Natural killer cell (primary cell): Measurements from ENCODE around the gene ERN2. TPM values are rescaled to one million over a fixed set of nuclear protein-coding genes. Genes with fewer than 3 reads are reported as not detected.

Source experiments
- ATAC-seq, 3 donors: fragments of 150-1000 bp in 2 of 3; fragments of 200-7000 bp in 1 of 3; cut with Tn5 transposase; 1 replicate in 1 of 3; 2 replicates in 2 of 3; pipeline ENCODE4 v1.10.0; 2021; ENCODE audit warnings: mild to moderate bottlenecking in 2 of 3, moderate library complexity in 2 of 3
- DNase-seq, 2 donors: peaks; one replicate each; pipeline versions ENCODE4 v3.0.0 to v3.0.0-alpha.2; 2013 to 2021; ENCODE audit warnings: mixed read lengths in 1 of 2
- H3K27ac ChIP-seq: one replicate; pipeline ENCODE4 v1.5.1; 2013; ENCODE audit warnings: mild to moderate bottlenecking, low read length
- H3K27me3 ChIP-seq: one replicate; pipeline ENCODE4 v1.6.1; 2013; ENCODE audit warnings: low read length; ENCODE audit not compliant: control insufficient read depth, insufficient read depth
- H3K36me3 ChIP-seq: one replicate; pipeline ENCODE4 v1.6.1; 2013; ENCODE audit warnings: low read length; ENCODE audit not compliant: control insufficient read depth, insufficient read depth
- H3K4me1 ChIP-seq: one replicate; pipeline ENCODE4 v1.6.1; 2013; ENCODE audit warnings: low read length; ENCODE audit not compliant: control insufficient read depth, insufficient read depth
- H3K4me3 ChIP-seq: one replicate; pipeline ENCODE4 v1.5.1; 2013; ENCODE audit warnings: low read length
- H3K9me3 ChIP-seq: one replicate; pipeline ENCODE4 v1.6.1; 2013; ENCODE audit warnings: low read length; ENCODE audit not compliant: control insufficient read depth, insufficient read depth
- H3K27ac Mint-ChIP-seq, 2 donors: one replicate each; pipeline ENCODE4 v1.8.0; 2022; ENCODE audit warnings: mild to moderate bottlenecking in 2 of 2, mixed read lengths in 2 of 2, moderate library complexity in 1 of 2
- H3K27me3 Mint-ChIP-seq, 2 donors: one replicate each; pipeline ENCODE4 v1.8.0; 2022; ENCODE audit warnings: low read depth in 2 of 2, mixed read lengths in 2 of 2
- H3K36me3 Mint-ChIP-seq: one replicate; pipeline ENCODE4 v1.8.0; 2022; ENCODE audit warnings: mixed read lengths
- H3K4me1 Mint-ChIP-seq, 2 donors: one replicate each; pipeline ENCODE4 v1.8.0; 2022; ENCODE audit warnings: mixed read lengths in 2 of 2
- H3K4me3 Mint-ChIP-seq: one replicate; pipeline ENCODE4 v1.8.0; 2022; ENCODE audit warnings: mild to moderate bottlenecking, moderate library complexity, mixed read lengths
- H3K9me3 Mint-ChIP-seq, 2 donors: one replicate each; pipeline ENCODE4 v1.8.0; 2022; ENCODE audit warnings: mixed read lengths in 2 of 2
- WGBS: methylation state at CpG from one replicate; pipeline ENCODE4 v1.1.7; 2013; ENCODE audit warnings: missing lambda C conversion rate; ENCODE audit not compliant: insufficient coverage; 5-methylcytosine and 5-hydroxymethylcytosine counted together
- intact Hi-C: fragments of 100-400 bp; cut with micrococcal nuclease; formaldehyde crosslinking; loops from one replicate; pipeline ENCODE4 v1.14.2; 2022
- total RNA-seq, 4 donors: library from RNA; stranded (reverse); fragments of 120-200 nt in 1 of 4; gene quantifications; one replicate each; pipeline versions ENCODE4 v1.2.3 to v1.2.4, GENCODE V29; 2013 to 2022
- TF ChIP-seq, protein P1 (sequence below): fragments of 200-600 bp; IDR thresholded peaks from one replicate; pipeline ENCODE4 v1.8.0; 2022; ENCODE audit warnings: antibody characterized with exemption

The ERN2 gene
- not detected for total RNA-seq
- total RNA-seq (2013), result not detected

DNA sequence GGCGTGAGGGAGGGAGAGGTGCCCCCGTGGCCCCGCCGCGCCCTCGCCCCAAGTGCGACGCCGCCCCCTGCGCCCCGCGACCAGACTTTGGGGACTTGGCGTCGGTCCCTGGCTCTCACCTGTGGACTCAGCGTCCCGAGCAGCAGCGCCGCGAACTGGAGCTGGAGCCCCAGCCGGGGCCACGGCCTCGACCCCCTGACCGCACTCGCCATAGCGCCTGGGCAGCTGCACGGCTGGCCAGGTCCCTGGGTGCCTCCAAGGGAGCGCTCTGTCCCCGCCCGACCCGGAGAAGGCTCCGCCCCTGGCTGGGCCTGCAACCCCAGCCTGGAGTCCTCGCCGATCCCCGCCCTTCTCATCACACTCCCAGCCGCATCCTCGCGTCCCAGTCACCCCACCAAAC, at the start of gene ERN2:
TSS of gene ERN2 (minus strand) at position 247 of the 400 bp plus-strand sequence. CDS start at position 212, 35 bp downstream.
- H3K27ac ChIP-seq, result no peak within 1 kb of the TSS
- intact Hi-C loops, result no loop called here
- no peak for ATAC-seq
- H3K4me1 ChIP-seq, result no peaks in the 10 kb centered on the region
- H3K27me3 Mint-ChIP-seq, result peaks cover 36 to 52% of the 10 kb centered on the region in 2 donors
- H3K27ac Mint-ChIP-seq, result no peak within 1 kb of the TSS
- no peak within 1 kb of the TSS for H3K4me3 Mint-ChIP-seq
- no peak for DNase-seq
- 11% methylated on average over 37 of the region's 37 CpGs for WGBS
- H3K9me3 ChIP-seq, result peaks cover 4% of the 10 kb centered on the region
- H3K36me3 ChIP-seq, result no peaks in the 10 kb centered on the region
- no peaks in the 10 kb centered on the region for H3K9me3 Mint-ChIP-seq
- H3K27me3 ChIP-seq, result peaks cover 6% of the 10 kb centered on the region
- TF ChIP-seq, protein P1, sequence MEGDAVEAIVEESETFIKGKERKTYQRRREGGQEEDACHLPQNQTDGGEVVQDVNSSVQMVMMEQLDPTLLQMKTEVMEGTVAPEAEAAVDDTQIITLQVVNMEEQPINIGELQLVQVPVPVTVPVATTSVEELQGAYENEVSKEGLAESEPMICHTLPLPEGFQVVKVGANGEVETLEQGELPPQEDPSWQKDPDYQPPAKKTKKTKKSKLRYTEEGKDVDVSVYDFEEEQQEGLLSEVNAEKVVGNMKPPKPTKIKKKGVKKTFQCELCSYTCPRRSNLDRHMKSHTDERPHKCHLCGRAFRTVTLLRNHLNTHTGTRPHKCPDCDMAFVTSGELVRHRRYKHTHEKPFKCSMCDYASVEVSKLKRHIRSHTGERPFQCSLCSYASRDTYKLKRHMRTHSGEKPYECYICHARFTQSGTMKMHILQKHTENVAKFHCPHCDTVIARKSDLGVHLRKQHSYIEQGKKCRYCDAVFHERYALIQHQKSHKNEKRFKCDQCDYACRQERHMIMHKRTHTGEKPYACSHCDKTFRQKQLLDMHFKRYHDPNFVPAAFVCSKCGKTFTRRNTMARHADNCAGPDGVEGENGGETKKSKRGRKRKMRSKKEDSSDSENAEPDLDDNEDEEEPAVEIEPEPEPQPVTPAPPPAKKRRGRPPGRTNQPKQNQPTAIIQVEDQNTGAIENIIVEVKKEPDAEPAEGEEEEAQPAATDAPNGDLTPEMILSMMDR, result no peak
- H3K36me3 Mint-ChIP-seq, result no peaks in the 10 kb centered on the region
- H3K4me1 Mint-ChIP-seq, result peaks cover 0 to 4% of the 10 kb centered on the region in 2 donors
- no peak within 1 kb of the TSS for H3K4me3 ChIP-seq

GRCh38 chr16:23757937-23758619, 45.1 kb upstream of the ERN2 start:
- TF ChIP-seq, protein P1, result no peak
- intact Hi-C loops, result no loop called here
- no peak for ATAC-seq
- Mint-ChIP-seq H3K27me3 (peaks cover 31 to 45% of the 10 kb centered on the region in 2 donors), H3K27ac (no peak overlapping the region), H3K9me3 (no peaks in the 10 kb centered on the region), H3K4me1 (peaks cover 0 to 11% of the 10 kb centered on the region in 2 donors), H3K36me3 (no peaks in the 10 kb centered on the region), H3K4me3 (no peak overlapping the region)
- no peak overlapping the region for H3K4me3 ChIP-seq
- no peaks in the 10 kb centered on the region for H3K36me3 ChIP-seq
- no peak overlapping the region for H3K27ac ChIP-seq
- no peaks in the 10 kb centered on the region for H3K9me3 ChIP-seq
- no peak for DNase-seq
- 94% methylated on average over 5 of the region's 6 CpGs for WGBS
- H3K27me3 ChIP-seq, result peaks cover 13% of the 10 kb centered on the region
- H3K4me1 ChIP-seq, result peaks cover 9% of the 10 kb centered on the region

- Histone ChIP-seq H3K4me1 (peaks cover 9% of the 10 kb centered on the region), H3K4me3 (no peak overlapping the region), H3K9me3 (no peaks in the 10 kb centered on the region), H3K27ac (no peak overlapping the region), H3K27me3 (peaks cover 13% of the 10 kb centered on the region), H3K36me3 (no peaks in the 10 kb centered on the region)
- Mint-ChIP-seq H3K27me3 (peaks cover 33 to 50% of the 10 kb centered on the region in 2 donors), H3K36me3 (no peaks in the 10 kb centered on the region), H3K4me1 (peaks cover 0 to 11% of the 10 kb centered on the region in 2 donors), H3K27ac (no peak overlapping the region), H3K9me3 (no peaks in the 10 kb centered on the region), H3K4me3 (no peak overlapping the region)
- no peak for DNase-seq
- no peak for ATAC-seq
- WGBS, result 93% methylated on average over 9 of the region's 9 CpGs
- intact Hi-C loops, result no loop called here
- TF ChIP-seq, protein P1, result no peak
These were observed 44.1 kb upstream of the ERN2 start for GRCh38 chr16:23757116-23757515.

DNA sequence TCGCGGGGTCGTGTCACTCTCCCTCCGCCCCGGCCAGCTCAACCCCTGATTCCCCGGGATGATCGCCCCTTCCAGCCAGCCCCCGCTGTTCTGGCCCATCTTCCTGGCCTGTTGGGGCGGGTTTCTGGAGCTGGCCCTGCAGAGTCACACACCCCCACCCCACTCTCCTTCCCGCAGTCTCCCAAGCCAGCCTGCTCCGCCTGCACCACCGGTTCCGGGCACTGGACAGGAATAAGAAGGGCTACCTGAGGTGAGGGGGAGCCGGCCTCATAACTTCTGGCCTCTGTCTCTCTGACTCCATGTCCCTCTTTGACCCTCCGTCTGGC, 42.4 kb upstream of the ERN2 start:
- TF ChIP-seq, protein P1, result no peak
- no peak for ATAC-seq
- Mint-ChIP-seq H3K27me3 (peaks cover 42 to 52% of the 10 kb centered on the region in 2 donors), H3K36me3 (no peaks in the 10 kb centered on the region), H3K27ac (no peak overlapping the region), H3K4me1 (peaks cover 0 to 11% of the 10 kb centered on the region in 2 donors), H3K4me3 (no peak overlapping the region), H3K9me3 (no peaks in the 10 kb centered on the region)
- 38% methylated on average over 15 of the region's 15 CpGs for WGBS
- Histone ChIP-seq H3K4me3 (no peak overlapping the region), H3K27ac (no peak overlapping the region), H3K9me3 (no peaks in the 10 kb centered on the region), H3K27me3 (peaks cover 13% of the 10 kb centered on the region), H3K4me1 (peaks cover 9% of the 10 kb centered on the region), H3K36me3 (no peaks in the 10 kb centered on the region)
- intact Hi-C loops, result no loop called here
- no peak for DNase-seq
